GM19193 (cell line): ENCODE measurements around the gene SPRED3.

Experiments used
- POLR2A ChIP-seq: IDR thresholded peaks from 4 replicates; pipeline ENCODE4 v1.6.1; 2011; ENCODE audit not compliant: insufficient read depth, insufficient read length; ENCODE audit errors: extremely low read depth

The SPRED3 gene

DNA sequence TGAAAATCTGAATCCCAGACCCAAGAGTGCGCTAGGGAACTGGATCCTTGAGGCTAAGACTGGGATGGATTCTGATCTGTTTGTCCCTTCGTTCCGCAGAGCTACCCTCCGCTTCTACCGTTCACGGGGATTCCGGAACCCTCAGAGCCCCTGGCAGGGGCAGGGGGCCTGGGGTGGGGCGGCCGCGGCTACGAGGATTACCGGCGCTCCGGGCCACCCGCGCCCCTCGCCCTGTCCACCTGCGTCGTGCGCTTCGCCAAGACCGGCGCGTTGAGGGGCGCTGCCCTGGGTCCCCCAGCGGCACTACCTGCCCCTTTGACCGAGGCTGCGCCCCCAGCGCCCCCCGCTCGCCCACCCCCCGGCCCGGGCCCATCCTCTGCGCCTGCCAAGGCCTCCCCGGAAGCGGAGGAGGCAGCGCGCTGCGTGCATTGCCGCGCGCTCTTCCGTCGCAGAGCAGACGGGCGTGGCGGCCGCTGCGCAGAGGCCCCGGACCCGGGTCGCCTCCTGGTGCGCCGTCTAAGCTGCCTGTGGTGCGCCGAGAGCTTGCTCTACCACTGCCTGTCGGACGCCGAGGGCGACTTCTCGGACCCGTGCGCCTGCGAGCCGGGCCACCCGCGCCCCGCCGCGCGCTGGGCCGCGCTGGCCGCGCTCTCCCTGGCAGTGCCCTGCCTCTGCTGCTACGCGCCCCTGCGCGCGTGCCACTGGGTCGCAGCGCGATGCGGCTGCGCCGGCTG lies 7.1 kb downstream of the SPRED3 start:
- TF ChIP-seq POLR2A: no peak

DNA sequence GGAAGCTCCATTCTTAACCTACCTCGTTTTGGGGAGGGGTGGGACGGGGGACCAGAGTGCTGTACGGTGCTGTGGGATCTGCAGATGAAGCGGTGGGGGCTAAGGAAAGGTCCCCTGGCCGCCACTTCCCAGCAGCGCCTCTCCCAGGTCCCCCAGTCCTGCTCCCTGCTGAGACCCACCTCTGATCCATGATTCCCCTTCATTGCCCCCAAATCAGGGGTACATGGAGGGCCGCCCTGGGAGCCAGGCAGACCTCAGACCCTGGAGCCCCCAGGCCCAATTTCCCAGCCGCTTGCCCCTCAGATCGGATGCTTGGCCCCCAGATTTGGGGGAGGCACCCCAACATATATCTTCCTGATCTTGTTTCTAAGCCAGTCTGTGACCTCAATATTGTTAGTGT lies 10.6 kb downstream of the SPRED3 start:
- no peak for TF ChIP-seq POLR2A

DNA sequence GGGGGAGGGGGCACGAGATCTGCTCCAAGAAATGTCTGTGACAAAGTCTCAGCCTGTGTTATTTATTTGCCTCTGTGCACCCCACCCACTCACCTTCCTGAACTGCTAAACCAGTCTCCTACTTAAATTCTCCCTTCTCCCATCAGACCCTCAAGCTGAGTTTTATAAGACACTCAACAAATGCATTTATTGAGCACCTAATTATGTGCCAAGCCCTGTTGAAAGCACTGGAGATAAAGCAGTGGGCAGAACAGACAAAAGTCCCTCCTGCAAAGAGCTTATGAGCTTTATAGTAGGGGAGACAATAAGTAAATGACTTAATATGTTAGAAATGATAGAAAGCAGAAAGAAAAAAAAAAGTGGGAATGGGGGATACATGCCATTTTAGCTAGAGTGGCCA lies 11.0 kb downstream of the SPRED3 start:
- no peak for TF ChIP-seq POLR2A

DNA sequence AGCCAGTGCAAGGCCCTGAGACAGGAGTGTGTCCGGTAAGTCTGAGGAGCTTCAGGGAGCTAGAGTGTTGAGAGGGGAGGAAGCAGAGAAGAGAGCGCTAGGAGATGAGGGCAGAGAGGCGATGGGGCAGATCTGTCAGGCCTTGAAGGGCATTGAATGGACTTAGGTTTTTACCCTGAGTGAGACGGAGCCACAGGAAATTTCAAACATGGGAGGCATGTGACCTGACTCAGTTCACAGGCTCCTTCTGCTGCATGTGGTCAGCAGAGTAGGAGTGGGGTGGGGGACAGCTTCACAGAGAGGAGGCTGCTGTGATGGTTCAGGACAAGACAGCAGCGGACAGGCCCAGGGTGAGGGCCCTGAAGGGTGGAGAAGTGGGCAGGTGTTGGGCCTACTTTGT lies 11.9 kb downstream of the SPRED3 start:
- TF ChIP-seq POLR2A: no peak

DNA sequence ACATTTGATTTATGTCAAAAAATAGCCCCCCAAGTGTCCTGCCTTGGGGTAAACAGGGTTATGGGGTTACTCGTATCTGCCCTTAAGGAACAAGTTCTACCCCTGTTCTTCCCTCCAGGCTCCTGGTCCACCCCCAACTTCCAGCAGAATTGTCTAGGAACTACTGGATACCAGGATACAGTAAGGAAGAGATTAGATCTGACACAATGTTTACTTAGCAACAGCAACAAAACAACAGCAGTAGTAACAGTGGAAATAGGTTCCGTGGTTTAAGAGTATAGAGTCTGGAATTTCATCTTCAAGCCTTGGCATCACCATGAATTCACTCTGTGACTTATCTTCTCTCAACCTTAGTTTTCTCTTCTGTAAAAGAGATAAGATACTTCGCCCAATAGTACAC lies 12.7 kb downstream of the SPRED3 start:
- TF ChIP-seq POLR2A: no peak

DNA sequence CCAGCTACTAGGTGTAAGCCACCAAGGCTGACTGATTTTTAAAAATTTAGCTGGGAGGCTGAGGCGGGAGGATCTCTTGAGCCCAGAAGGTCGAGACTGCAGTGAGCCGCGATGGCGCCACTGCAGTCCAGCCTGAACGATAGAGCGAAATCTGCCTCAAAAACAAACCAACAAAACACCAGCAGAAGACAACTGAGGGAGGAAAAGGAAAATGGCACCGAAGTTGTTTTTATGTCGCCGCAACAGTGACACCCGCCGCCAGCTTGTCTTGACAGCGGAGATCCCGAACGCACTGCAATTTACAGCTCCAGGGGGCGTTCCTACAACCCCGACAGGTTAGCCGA lies 14.1 kb downstream of the SPRED3 start:
- no peak for TF ChIP-seq POLR2A

DNA sequence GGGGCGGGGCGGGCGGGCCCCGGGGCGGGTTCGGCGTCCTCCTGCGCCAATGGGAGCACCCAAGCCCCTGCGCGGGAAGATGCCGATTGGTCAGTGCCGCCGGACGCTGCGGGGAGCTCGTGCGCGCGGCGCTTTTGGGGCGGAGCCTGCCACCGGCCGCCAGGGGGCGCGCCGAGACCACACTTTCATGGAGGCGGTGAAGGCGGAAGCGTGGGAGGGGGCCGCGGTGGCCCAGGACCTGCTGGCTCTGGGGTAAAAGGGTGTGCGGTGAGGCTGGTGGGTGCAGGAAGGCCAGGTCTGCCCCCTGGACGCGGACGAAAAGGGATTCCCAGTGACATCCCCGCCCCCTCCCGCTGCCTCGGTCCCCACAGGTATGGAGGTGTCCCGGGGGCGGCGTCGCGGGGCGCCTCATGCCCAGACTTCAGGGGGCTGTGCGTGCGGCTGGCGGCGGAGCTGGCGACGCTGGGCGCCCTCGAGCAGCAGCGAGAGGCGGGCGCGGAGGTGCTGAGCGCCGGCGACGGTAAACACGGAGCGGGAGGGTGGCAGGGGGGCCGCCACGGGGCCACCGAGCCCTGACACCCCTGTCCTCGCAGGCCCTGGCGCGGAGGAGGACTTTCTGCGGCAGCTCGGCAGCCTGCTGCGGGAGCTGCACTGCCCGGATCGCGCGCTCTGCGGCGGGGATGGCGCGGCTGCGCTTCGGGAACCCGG lies 14.6 kb downstream of the SPRED3 start, which contains the start of gene FAM98C:
Gene FAM98C (plus strand): TSS at position 127 of the 708 bp plus-strand sequence. CDS start 61 bp downstream, at position 188.
- TF ChIP-seq POLR2A: peak; percentile 35

DNA sequence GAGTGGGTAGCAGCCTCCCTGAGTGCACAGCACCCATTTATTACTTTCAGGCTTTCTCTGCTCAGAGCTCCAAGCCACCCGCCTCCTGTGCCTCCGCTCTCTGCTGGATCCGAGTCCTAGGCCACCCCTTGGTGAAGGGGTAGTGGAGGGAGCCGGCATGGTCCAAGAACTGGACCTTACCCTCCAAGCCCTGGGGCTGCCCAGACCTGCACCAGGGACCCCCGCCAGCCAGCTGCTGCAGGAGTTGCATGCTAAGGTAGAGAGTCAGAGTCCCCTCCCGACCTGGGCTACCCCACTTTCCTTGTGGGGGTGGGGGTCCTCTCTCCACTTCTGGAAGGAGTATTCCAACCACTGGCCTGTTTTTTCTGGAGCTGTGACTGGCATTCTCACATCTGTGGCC lies 16.4 kb downstream of the SPRED3 start:
- no peak for TF ChIP-seq POLR2A

DNA sequence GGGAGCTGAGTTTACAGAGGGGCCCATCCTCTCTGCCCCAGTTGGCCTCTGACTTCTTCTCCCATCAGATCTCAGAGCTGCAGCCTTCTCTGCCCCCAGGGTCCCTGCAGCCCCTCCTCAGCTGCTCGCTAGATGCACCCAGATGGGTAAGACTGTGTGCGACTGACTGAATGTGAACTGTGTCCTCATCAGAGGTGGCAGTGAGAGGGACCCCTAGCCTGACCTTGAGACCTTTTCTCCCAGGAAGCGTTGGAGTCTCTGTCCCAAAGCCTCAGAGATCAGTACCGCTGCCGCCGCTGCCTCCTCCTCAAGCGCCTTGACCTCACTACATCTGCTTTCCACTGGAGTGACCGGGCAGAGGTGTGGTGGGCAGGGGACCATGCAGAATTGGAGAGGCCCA lies 16.8 kb downstream of the SPRED3 start:
- TF ChIP-seq POLR2A: no peak

DNA sequence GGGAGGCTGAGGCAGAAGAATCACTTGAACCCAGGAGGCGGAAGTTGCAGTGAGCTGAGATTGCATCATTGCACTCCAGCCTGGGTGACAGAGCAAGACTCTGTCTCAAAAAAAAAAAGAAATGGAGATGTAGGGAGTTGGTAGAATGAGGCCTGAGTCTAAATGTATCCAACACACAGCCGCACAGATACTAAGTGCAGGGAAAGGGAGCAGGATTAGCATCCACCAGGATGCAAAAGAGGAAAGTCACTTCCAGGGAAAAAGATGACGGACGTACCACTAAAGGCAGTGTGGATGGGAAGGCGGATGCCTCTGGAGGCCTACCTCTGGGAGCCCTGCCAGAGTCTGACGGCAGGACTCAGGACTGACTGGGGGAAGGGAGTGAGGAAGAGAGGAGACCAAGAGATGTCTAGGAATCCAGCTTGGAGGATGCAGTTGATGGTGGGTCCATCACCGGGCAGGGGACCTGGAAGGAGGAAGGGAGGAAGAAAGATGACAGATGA lies 21.2 kb downstream of the SPRED3 start:
- TF ChIP-seq POLR2A: no peak

DNA sequence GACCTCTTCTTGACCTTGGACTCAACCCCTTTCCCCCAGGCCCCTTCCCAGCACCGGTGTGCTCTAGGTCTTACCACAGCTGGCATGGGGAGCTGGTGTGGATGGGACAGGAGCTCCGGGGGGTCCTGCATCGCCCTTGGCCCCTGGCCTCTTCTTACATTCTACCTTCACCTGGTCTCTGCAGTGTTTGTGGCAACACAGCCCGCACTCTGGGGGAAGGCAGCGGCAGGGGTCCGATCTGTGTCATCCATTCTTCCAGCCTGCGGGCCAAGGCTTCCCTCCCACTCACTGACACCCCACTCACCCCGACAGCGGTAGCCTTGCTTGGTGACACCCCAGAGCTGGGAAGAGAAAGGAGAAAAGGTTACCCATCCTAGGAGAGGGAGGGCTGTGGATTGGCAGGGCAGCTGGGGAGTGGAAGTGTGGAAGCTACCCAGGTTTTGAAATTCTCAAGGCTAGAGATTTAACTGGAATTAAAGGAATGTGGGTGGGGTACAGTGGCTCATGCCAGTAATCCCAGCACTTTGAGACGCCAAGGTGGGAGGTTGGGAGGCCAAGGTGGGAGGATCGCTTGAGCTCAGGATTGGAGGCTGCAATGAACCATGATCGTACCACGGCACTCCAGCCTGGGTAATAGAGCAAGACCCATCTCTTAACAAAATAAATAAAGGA lies 22.7 kb downstream of the SPRED3 start:
- TF ChIP-seq POLR2A: no peak

DNA sequence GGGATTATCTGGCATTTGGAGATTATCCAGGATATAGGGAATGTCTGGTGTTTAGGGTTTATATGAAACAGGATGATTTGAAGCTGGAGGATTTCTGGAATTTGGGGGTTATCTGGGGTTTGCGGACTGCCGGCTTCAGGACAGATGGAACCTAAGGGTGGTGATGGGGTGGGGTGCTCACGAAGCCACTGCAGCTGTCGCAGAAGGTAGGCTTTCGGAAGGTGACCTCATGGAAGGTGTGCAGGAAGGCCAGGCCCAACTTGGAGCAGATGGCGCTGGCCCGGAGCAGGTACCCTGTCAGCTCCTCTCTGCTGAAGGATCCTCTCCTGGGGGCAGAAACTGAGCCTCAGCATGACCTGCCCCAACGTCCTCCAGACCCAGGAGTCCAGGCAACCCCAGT lies 24.0 kb downstream of the SPRED3 start:
- TF ChIP-seq POLR2A: no peak

DNA sequence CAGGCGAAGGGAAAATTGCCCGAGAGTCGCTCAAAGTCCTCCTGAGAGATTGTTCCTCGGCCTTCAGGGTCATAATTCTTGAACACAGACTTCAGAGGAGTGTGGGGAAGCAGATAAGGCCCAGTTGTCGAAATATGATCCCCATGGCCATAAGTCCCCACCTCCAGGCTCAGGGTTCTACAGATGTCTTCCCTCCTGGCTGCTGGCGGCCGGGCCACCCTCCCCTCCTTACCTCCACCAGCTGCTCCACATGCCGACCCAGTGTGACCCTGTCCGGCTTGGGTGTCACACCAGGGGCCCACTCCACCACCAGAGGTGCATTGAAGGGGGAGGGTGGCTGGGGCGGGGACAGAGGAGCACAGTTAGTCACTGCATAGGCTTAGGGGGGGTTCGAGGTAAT lies 24.5 kb downstream of the SPRED3 start:
- no peak for TF ChIP-seq POLR2A

DNA sequence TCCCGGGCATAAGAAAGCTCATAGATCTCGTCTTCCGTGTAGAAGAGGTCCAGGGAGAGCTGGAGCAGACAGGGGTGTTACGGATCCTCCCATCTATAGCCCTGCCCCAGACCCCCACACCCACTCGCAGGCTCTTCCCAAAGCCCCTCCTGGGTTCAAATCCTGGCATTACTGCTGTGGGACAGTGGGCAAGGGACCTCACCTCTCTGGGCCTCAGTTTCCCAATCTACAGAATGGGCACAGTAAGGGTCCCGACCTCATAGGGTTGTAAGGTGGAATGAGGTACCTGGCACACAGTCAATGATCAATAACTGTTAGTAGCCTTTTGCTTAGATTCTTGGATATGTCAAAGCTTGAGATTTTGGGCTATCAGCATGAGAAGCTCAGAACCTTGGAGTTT lies 24.9 kb downstream of the SPRED3 start:
- TF ChIP-seq POLR2A: no peak

DNA sequence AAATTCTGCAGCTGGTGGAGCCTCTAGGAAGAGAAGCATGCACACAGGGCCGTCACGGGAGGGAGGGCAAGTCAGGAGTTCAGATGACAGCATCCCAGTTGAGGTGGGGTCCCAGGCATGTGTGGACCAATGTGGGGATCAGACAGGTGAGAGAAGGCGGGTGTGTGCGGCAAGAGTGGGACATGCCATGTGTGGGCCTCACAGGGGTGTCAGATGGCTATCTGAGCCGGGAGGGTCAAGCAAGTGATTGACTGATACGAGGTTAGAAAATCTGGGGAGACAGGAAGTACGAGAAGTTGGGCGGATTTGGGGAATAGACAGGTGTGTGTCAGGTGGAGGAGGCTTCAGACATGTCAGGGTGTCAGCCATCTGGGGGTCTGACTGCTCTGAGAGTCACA lies 28.6 kb downstream of the SPRED3 start:
- no peak for TF ChIP-seq POLR2A

DNA sequence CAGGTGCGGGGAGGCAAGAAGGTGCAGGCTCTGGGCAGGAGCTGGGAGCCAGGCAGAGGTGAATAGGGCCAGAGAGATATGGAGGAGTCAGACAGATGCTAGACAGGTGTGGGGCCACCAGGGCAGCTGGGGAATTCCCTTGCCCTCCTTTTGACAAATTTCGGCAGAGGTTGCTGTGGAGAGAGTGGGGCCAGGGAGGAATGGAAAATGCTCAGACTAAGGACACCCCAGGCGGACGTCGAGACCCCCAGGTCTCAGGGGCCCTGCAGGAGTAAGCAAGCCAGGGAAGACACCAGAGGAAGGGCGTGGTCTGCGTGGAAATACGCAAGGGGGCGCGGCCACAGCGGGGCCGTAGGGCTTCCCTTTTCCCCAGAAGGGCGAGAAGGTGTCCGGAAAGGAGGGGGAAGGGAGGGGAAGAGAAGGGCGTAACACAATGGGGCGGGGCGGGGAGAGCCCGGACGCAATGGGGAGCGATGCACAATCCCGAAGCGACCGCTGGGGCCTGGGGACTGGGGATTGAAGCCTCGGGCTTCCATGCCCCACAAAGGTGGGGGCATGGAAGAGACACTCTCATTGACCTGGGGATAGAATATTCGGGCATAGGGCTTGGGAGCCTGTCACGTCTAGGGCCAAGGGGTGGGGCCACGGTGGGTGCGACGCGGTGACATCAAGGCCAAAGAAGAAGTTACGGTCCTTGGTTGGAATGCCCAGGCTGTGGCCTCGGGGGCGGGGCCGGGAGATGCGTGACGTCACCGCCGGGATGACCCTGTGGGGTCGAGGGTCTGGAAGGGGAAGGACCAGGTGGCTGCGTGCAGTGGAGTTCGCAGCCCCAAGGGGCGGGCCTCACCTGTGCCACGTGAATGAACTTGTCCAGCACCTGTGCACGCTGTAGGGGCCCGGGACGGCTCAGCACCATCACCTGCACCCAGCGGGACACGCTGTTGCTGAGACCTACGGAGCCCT lies 29.3 kb downstream of the SPRED3 start:
- no peak for TF ChIP-seq POLR2A

DNA sequence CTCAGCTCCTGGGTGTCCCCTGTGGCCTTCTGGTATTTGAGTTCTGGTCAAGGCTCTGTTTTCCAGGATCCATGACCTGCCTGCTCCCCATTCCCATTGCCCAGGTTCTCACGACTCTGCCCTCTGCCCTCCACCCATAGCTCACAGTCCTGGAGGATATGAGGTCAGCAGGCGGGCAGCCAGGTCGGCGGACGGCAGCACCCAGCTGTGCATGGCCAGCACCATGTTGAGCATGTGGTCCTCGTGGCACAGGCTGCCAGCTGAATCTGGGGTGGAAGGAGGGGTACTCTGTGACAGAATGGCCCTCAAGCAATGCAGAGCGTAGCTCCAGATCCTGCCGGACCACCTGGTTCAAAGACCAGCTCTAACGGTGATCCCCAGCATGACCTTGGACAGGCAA lies 32.4 kb downstream of the SPRED3 start:
- no peak for TF ChIP-seq POLR2A
